Right lobe of liver (tissue), 6 donors: ENCODE data around the gene PDE4B. TPM values are rescaled to one million over a fixed set of nuclear protein-coding genes. Genes with fewer than 3 reads are reported as not detected.
"Not testable (repeated sequence)": the region's sequence is repeated elsewhere in the genome, so short reads cannot be mapped to it uniquely, and the experiment has no call there.

Source experiments
- ATAC-seq, 4 donors: fragments of 200-7000 bp; cut with Tn5 transposase; one replicate each; pipeline ENCODE4 v1.9.1; 2020; ENCODE audit warnings: mild to moderate bottlenecking in 4 of 4, moderate library complexity in 4 of 4
- DNase-seq, 3 donors: peaks; one replicate each; pipeline ENCODE4 v3.0.0-alpha.2; 2020
- H3K27ac ChIP-seq, 3 donors: fragments of 200-600 bp; one replicate each; pipeline ENCODE4 v1.8.0; 2022
- H3K27me3 ChIP-seq, 2 donors: fragments of 200-600 bp; one replicate each; pipeline ENCODE4 v1.8.0; 2022
- H3K36me3 ChIP-seq, 4 donors: fragments of 200-600 bp; sonication (generic) in 1 of 4; one replicate each; pipeline versions ENCODE4 v1.5.1 to v1.8.0; 2017 to 2022; ENCODE audit warnings: control low read depth in 1 of 4
- H3K4me1 ChIP-seq, 4 donors: fragments of 200-600 bp; sonication (generic) in 1 of 4; one replicate each; pipeline versions ENCODE4 v1.5.1 to v1.8.0; 2017 to 2022; ENCODE audit warnings: control low read depth in 1 of 4
- H3K4me3 ChIP-seq, 3 donors: fragments of 200-600 bp; one replicate each; pipeline ENCODE4 v1.8.0; 2022
- H3K9me3 ChIP-seq, 4 donors: fragments of 200-600 bp; sonication (generic) in 1 of 4; one replicate each; pipeline versions ENCODE4 v1.5.1 to v1.8.0; 2017 to 2022; ENCODE audit warnings: control low read depth in 1 of 4
- CTCF ChIP-seq, 4 donors: fragments of 200-600 bp in 3 of 4; fragments of 450-650 bp in 1 of 4; IDR thresholded peaks; one replicate each; pipeline versions ENCODE4 v1.5.1 to v1.8.0; 2016 to 2022; ENCODE audit warnings: antibody characterized with exemption in 4 of 4, mild to moderate bottlenecking in 2 of 4
- POLR2A ChIP-seq: fragments of 450-650 bp; IDR thresholded peaks from one replicate; pipeline ENCODE4 v1.6.1; 2017; ENCODE audit warnings: antibody characterized with exemption, mild to moderate bottlenecking
- WGBS: methylation state at CpG from one replicate; pipeline ENCODE4 v1.1.6; 2018; ENCODE audit warnings: low coverage, low lambda C conversion rate; ENCODE audit not compliant: insufficient coverage; ENCODE audit errors: missing lambda C conversion rate; 5-methylcytosine and 5-hydroxymethylcytosine counted together
- intact Hi-C, 2 donors: fragments of 100-400 bp; cut with DNase I; formaldehyde crosslinking; loops; one replicate each; pipeline versions ENCODE4 v1.11.2 to v1.14.1; 2022
- small RNA-seq, 2 experiments: library from RNA; depleted of rRNA; stranded (forward); fragments of <200 nt; gene quantifications; one replicate each; pipeline ENCODE3, GENCODE V24; 2016
- total RNA-seq, 6 experiments: library from RNA; depleted of rRNA in 2 of 6; stranded (reverse); fragments of >200 nt in 2 of 6; fragmentation: NEBNext Ultra II Directional in 3 of 6; extraction: Animal tissue kit (Norgen Biotek cat#: 25700) in 3 of 6; gene quantifications; one replicate each; pipeline versions ENCODE4 v1.1.0 to v1.2.4, GENCODE V29; 2016 to 2023
- donor health status: DM: no; HTN: yes; CAD: no.
- donor health status: DM: no; HTN: no; CAD: no.
- donor health status: DM: no; HTN: no; CAD: no.
- donor health status: DM: no; HTN: yes; CAD: no.
- donor health status: DM: no; HTN: yes; CAD: no.

The PDE4B gene
- total RNA-seq, 6 experiments from 2014 or later: 1.4 to 6.4 (median 2.4) TPM

GRCh38 chr1:66416295-66416694 lies 623.6 kb downstream of the PDE4B start:
- WGBS: 47% methylated on average over 3 of the region's 3 CpGs
- peak overlapping the region in 1 of 3 donors; percentile 7 for H3K27ac ChIP-seq
- H3K36me3 ChIP-seq: no peaks in the 10 kb centered on the region
- ATAC-seq: peak; percentile 54 to 73 (median 66)
- intact Hi-C loops: no loop called here
- peaks cover 0 to 34% (median 7%) of the 10 kb centered on the region in 4 donors for H3K4me1 ChIP-seq
- no peak overlapping the region for H3K4me3 ChIP-seq
- DNase-seq: no peak
- H3K27me3 ChIP-seq: no peaks in the 10 kb centered on the region
- H3K9me3 ChIP-seq: peaks cover 0 to 5% (median 0%) of the 10 kb centered on the region in 4 donors
- no peak for TF ChIP-seq CTCF (IDR thresholded peaks at IDR 0.05)
- TF ChIP-seq POLR2A: no peak

- Histone ChIP-seq H3K27me3 (no peaks in the 10 kb centered on the region), H3K9me3 (peaks cover 0 to 5% (median 0%) of the 10 kb centered on the region in 4 donors), H3K4me3 (no peak overlapping the region), H3K4me1 (peaks cover 0 to 37% (median 5%) of the 10 kb centered on the region in 4 donors), H3K36me3 (no peaks in the 10 kb centered on the region), H3K27ac (no peak overlapping the region)
- ATAC-seq: no peak
- no peak for TF ChIP-seq POLR2A
- TF ChIP-seq CTCF (IDR thresholded peaks at IDR 0.05): no peak
- intact Hi-C loops: no loop called here
- DNase-seq: no peak
- WGBS: 100% methylated on average over 1 of the region's 1 CpG
These were observed 625.3 kb downstream of the PDE4B start for GRCh38 chr1:66418021-66418420.

GRCh38 chr1:66420171-66420570 lies 627.5 kb downstream of the PDE4B start:
- H3K36me3 ChIP-seq, H3K4me3 ChIP-seq, H3K9me3 ChIP-seq, intact Hi-C loops, ATAC-seq, DNase-seq, H3K27me3 ChIP-seq, H3K27ac ChIP-seq: not testable (repeated sequence)
- WGBS: 77% methylated on average over 3 of the region's 3 CpGs
- H3K4me1 ChIP-seq: peaks cover 0 to 35% (median 2%) of the 10 kb centered on the region in 4 donors

- 84% methylated on average over 2 of the region's 2 CpGs for WGBS
- H3K27ac ChIP-seq, H3K27me3 ChIP-seq, H3K9me3 ChIP-seq, H3K36me3 ChIP-seq, ATAC-seq, intact Hi-C loops, H3K4me3 ChIP-seq, DNase-seq: not testable (repeated sequence)
- peaks cover 0 to 33% (median 2%) of the 10 kb centered on the region in 4 donors for H3K4me1 ChIP-seq
These were observed 628.2 kb downstream of the PDE4B start for GRCh38 chr1:66420906-66421305.

GRCh38 chr1:66422804-66423203 lies 630.1 kb downstream of the PDE4B start:
- peak overlapping the region in 1 of 3 donors; percentile 71 for H3K27ac ChIP-seq
- no peaks in the 10 kb centered on the region for H3K27me3 ChIP-seq
- peak; percentile 90 to 99 (median 94) for ATAC-seq
- H3K4me1 ChIP-seq: peaks cover 0 to 21% (median 0%) of the 10 kb centered on the region in 4 donors
- 50% methylated on average over 1 of the region's 4 CpGs for WGBS
- H3K36me3 ChIP-seq: no peaks in the 10 kb centered on the region
- no peak for TF ChIP-seq POLR2A
- H3K9me3 ChIP-seq: peaks cover 0 to under 1% (median 0%) of the 10 kb centered on the region in 4 donors
- DNase-seq: peak; percentile 27 to 72 (median 69)
- intact Hi-C loops: no loop called here
- H3K4me3 ChIP-seq: no peak overlapping the region

Small RNA genes lying within 50 kb of the gene (small RNA-seq; reads per million reads assigned to genes)
- gene RN7SL854P: 0 reads per million in 2 experiments
- gene RNU4-88P: 0 reads per million in 2 experiments
